ENCODE measurements around the gene BRDT.

BRDT gene

DNA sequence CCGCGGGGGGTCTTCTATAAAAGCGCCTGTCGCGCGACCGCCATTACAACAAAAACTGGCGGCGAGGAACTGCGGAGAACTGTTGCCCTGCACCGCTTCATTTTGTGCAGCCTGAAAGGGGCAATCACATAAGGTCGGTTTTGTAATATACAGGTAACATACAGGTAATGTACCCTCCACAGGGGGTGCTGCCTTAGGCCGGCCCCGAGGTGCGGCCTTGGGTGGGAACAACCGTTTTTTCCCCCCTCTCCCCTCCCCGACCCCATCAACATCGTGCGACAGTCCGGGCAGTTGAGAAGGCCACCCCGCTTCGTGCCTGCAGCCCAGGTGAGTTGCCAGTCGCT is at the start of gene BRDT:
TSS of gene BRDT (plus strand) at position 46 of the 344 bp plus-strand sequence. CDS start 13,354 bp downstream, outside the sequence.
- no peak for DNase-seq (ENCODE audit: low spot score)

DNA sequence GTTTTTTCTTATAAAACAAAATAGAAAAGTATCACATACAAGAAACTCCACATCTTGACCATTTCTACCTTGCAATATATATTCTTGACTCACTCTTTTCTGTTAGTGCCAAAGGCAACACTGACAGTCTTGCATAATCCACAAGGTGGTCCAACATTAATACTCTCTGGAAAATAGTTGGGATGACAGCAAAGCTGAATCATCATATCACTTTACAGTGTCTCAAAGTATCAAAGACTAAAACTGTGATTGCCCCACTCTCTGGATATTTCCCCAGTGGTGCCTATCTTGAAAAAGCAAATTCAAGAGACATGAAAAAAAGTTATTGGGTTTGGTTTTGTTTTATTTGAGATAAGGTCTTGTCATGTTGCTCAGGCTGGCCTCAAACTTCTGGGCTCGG is 48.6 kb upstream of the BRDT start:
- DNase-seq (ENCODE audit: low spot score) = no peak

DNA sequence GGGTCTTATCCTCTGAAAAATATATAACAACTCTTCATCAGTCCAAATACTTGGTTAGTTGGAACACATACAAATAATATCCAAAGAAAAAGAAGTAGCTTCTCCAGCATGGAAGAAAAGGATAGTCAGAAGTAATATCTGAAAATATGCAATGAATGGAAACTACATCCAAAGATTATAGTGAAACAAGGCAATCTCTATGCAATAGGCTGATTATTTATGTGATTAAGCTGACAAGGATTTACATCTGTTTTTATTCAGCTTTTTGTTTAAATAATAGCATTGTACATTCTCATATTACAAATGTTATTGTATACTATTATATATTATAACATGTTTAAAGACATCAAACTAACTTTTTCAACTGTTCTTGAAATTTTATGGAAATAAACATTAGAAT is 48.0 kb upstream of the BRDT start:
- DNase-seq (ENCODE audit: low spot score) = no peak

DNA sequence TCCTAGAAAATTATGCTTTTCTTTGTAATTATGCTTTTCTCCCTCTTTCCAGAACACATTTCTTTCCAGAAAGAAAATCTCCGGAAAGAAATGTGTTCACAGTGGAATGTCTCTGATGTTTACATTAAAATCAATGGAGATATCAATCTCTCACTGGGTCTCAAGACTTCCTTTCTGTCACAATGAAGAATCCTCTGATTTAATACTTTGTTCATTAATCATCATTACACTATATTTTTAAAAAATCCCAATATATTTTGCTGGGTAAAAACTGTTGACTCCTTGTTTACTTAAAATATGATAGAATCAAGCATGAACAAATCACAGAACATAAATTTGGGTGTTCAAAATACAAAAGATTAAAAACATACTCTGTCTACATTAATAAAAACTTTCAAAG is 36.9 kb upstream of the BRDT start:
- no peak for DNase-seq (ENCODE audit: low spot score)

DNA sequence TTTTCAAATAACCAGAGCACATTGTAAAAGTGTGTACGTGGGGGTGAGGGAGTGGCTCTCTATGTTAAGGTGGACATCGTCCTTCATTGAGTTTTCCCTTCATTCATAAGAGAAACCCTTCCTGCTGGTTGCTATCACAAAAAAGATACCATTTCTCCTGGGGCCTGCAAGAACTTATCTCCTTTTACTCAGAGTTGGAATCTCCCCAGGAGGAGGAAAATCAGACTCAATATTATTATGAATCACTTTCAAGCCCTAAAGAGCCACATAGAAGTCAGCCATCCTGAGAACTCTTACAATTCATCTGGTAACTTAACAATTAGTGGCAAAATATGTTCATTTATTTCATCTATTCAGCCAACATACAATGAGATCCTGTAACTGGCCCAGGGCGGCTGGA is 36.2 kb upstream of the BRDT start:
- no peak for DNase-seq (ENCODE audit: low spot score)

DNA sequence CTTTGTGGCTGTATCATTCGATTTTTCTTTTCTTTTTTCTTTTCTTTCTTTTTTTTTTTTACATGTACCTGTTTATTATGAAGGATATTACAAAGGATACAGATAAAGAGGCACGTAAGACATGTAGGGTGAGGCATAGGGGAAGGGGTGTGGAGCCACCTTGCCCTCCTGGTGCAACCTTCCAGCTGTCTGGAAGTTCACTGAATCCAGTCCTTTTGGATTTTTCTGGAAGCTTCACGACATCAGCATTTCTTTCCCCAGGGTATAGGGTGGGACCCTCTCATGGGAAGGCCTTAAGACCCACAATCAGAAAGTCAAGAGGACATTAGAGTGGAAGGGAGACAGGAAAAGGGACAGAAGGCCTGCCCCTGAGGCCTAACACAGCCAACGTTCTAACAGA is 33.2 kb upstream of the BRDT start:
- no peak for DNase-seq (ENCODE audit: low spot score)

DNA sequence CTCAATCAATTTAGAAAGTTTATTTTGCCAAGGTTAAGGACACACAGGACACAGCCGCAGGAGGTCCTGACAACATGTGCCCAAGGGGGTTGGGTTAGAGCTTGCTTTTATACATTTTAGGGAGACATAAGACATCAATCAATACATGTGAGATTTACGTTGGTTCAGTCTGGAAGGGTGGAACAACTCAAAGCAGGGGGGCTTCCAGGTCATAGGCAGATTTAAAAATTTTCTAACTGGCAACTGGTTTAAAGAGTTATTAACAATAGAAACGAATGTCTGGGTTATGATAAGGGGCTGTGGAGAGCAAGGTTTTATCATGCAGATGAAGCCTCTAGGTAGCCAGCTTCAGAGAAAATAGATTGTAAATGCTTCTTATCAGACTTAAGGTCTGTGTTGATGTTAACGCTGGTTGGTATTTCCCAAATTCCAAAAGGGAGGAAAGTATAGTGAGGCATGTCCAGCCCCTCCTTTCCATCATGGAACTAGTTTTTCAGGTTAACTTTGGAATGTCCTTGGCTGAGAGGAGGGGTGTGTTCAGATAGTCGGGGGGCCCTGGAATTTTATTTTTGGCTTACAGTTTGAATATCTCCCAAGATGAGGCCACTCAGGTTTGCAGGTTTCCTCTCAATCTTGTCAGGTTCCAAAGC is 32.3 kb upstream of the BRDT start:
- DNase-seq (ENCODE audit: low spot score) = no peak

DNA sequence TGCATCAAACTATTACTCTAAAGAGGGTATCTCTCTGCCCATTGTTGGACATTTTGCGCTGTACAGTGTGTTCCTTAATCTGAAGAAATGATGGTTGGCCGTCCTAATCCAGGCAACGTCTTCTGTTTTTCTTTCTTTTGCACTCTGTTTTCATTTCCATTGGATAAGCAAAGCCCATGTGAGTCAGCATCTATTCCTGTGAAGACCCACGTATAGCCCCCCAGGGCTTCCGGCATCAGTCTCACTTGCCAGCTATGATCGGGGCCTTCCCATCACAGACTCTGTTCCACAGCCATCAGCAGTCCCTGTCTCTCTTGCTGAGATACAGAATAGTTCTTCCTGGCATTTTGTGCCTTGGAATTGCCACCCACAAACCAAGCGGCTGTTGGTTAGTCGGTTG is 29.2 kb upstream of the BRDT start:
- DNase-seq (ENCODE audit: low spot score) = no peak

DNA sequence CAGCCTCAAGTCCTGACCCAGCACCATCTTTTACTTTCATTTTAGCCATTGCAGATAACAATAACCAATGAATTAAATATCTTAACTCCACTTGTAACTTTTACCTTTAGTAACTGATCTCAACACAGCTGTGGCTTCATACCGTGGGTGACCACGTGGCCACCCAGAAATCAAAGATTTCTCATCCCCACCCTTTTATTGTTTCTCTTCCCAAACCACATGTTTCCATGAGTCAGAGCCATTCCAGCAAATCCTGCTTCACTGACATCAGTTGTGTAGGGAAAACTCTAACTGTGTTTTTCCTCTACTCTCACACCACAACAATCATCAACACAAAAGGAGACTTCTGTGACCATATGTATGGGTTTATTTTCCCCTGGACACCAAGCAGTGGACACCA is 25.1 kb upstream of the BRDT start:
- DNase-seq (ENCODE audit: low spot score) = no peak

DNA sequence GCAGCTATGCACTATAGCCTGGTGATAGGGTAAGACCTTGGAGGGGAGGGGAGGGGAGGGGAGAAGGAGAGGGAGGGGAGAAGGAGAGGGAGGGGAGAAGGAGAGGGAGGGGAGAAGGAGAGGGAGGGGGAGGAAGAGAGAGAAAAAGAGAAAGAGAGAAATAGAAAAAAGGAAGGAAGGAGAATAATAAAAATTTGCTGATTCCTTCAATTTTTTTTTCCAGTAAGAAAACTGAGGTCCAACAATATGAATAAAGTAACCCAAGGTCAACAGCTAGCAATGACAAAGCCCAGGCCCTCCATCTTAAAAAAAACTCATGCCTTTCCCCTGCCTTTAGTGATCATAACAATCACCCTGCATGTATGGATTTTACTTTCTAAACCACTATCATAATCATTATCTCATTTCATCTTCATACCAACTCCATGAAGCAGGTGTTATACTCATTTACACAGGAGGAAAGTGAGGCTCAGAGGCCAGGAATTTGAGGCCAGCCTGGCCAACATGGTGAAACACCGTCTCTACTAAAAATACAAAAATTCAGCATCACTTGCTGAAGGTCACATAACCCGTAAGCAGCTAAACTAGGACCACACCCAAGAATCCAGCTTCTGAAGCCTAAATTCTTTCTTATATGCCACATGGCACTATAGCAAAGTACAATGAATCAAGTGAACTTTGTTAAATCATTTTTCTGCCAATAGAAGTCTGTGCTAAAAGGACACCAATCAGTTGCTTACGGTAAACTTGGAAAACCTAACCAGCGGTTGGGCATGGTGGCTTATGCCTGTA is 23.4 kb upstream of the BRDT start:
- DNase-seq (ENCODE audit: low spot score) = no peak

DNA sequence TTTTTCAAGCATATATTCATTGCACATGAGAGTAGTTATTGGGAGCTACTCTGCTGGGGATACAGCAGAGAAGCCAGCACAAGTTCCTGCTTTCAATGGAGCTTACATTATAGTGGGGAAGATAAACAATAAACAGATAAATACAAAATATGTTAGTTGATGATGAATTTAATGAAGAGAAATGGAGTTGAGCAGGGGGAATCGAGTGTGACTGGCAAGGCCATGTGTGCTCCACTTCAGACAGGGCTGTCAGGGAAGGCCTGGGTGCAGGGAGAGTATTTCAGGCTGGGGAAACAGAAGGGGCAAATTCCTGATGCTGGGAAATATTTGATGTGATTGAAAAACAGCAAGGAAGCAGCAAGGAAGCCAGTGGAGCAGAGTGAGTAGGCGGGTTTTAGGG is 21.2 kb upstream of the BRDT start:
- DNase-seq (ENCODE audit: low spot score) = no peak

DNA sequence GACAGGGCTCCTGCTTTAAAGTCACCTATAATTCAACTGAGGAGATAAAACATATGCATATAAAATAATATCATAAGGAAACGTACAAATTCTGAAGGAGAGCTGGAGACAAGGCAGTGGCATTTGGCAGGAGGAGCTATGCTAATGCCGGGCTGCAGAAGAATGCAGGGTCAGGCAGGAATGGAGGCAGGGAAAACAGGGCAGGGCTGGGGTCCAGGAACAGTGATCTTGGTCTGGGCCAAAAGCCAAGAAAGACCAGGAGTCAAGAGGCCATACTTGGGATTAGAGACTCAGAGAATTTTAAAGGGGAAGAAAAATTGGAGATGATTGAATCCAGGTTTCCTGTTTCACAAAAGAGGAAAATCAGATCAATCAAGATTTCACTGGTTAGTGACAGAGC is 20.0 kb upstream of the BRDT start:
- peak; percentile 67 for DNase-seq (ENCODE audit: low spot score)

DNA sequence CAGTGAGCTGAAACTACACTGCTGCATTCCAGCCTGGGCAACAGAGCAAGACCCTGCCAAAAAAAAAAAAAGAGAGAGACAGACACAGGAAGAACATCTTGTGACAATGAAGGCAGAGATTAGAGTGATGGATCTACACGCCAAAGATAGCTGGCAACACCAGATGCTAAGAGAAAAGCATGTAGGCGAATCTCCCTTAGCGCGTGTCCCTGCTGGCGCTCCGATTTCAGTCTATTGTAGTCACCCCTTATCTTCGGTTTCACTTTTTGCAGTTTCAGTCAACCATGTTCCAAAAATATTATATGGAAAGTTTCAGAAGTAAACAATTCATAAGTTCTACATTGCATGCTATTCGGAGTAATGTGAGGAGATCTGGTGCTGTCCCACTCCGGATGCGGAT is 11.6 kb upstream of the BRDT start:
- DNase-seq (ENCODE audit: low spot score) = no peak

DNA sequence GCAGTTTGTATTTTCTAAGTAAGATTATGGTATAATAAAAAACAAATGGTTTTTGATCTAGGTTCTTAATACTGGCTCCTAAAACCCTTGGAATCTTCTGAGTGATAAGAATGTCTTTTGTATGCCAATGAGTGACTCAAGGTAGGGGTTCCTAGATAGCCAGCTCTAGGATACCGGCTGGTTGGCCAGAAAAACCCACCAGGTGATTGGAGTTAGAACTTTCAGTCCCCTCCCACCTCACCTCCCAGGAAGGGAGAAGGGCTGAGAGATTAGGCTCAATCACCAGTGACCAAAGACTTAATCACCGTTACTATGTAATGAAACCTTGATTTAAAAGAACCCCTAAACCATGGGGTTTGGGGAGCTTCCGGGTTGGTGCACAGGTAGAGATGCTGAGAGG is 8.7 kb upstream of the BRDT start:
- no peak for DNase-seq (ENCODE audit: low spot score)

DNA sequence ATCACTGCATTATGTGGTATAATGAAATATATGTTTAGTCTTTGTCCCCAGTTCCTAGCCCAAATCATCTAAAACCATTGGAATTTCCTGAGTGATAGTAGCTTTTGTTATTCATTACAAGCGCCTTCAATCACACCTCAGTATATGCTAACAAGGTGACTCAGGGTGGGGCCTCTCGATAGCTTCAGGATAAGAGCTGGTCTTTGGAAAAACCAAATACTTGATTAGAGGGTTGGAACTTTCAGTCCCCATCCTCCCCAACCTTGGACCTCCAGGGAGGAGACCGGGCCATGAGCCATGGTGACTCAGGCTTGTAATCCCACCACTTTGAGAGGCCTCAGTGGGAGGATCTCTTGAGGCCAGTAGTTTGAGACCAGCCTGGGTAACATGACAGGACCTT is 5.1 kb upstream of the BRDT start:
- DNase-seq (ENCODE audit: low spot score) = no peak

DNA sequence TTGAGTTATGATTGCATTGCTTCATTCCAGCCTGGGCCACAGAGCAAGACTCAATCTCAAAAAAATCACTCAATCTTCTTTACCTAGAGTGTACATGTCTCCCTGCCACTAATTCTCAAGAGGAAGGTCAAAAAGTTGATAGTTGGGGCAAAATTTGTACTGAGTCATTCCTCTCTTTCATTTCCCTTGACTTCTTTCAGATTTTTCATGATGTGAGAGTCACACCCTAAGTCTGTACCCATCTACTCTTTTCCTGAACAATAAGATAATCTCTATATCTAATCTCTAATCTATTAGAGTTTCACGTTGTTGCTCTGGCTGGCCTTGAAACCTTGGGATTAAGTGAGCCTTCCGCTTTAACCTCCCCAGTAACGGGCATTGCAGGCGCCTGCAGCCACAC is 1.1 kb upstream of the BRDT start:
- DNase-seq (ENCODE audit: low spot score) = no peak

DNA sequence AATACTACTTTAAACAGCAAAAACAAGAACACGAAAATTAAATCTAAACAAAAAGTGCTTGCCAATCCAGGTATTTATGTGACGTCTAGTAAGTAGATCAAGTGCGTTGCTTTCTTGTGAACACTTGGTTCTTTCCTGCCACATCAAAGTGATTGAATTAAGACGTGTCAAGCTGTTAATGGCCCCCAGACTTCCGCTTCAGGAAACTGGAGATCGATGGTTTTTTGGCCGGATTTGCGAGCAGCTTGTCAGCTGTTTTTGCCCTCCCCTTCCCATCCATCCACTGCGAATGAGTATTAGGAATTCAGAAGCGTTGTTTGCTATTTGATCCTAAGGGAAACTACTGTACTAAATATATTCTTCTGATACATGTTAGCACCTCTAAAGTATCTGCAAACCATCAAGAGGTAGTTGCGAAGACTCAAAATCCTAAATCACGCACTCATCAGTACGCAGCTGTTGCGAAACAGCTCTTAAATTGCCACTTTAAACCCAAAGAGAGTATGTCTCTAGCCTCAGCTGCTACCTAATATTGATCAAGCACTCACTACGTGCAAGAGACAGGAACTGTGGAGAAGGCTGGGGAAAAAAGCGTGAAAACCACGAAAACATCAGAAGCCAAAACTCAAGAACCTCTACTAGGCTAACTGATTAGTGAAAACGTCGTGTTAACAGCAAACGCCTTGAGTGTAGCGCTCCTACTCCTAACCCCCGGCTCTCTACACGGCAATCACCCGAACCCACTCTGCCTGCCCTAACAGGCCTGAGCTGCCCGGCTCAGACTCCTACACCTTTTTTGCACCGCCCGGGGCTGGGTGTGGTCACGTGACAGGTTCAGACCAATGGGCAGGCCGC is 473 bp upstream of the BRDT start:
- no peak for DNase-seq (ENCODE audit: low spot score)

DNA sequence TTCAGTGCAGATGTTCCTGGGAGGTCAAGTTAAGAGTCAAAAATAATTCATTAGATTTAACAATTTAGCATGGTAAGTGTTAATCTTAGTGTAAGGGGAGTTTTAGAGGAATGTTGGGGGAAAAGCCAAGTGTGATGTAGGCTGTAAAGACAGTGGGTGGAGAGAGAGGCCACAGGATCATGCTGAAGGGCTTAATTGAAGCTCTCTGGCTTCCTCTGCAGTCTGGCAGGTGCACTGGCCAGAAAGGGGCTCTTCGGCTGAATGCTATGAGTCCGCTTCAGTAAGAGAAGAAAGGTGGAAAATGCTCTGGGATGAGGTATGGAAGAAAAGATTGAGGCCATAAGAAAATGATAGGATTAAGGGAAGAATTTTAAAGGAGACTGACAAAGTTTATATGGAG is 3.0 kb downstream of the BRDT start:
- DNase-seq (ENCODE audit: low spot score) = no peak

DNA sequence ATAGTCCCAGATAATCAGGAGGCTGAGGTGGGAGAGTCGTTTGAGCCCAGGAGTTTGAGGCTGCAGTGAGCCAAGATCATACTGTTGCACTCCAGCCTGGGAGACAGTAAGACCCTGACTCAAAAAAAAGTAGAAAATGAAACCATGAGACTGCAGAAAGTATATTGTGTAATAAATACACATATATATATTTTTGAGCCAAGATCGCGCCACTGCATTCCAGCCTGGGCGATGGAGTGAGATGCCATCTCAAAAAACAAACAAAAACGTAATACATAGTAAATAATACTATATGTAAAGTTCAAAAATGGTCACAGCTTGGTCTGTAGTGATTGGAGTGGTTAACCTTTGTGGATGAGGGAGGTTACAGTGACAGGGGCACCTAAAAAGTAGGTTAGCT is 9.7 kb downstream of the BRDT start:
- DNase-seq (ENCODE audit: low spot score) = no peak

DNA sequence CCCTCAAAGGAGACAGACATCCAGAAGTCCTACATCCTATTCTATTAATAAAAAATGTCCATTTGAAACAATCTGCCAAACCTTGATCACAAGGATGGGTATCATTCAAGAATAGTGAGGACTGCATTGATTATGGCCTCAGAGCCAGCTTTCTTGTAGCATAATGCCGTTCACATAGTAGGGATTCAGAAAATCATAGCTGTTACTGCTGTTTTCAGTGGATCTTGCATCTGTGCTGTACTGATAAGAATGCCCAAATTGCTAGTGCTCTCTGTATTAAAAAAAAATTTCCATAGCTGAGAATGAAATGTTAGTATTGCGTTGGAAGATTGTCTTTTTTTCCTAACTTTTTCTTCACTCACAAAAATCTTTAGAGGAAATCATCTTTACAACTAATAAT is 19.1 kb downstream of the BRDT start:
- DNase-seq (ENCODE audit: low spot score) = no peak

DNA sequence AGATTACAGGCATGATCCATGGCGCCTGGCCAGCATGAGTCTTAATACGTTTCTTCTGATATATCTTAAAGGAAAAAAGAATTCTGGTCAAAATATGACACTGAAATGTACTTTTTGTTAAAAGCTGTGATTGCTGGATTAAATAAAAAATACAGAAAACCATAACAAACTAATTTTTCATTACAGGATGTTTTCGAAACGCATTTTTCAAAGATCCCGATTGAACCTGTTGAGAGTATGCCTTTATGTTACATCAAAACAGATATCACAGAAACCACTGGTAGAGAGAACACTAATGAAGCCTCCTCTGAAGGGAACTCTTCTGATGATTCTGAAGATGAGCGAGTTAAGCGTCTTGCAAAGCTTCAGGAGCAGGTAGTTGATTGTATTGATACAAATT is 30.2 kb downstream of the BRDT start:
- no peak for DNase-seq (ENCODE audit: low spot score)

DNA sequence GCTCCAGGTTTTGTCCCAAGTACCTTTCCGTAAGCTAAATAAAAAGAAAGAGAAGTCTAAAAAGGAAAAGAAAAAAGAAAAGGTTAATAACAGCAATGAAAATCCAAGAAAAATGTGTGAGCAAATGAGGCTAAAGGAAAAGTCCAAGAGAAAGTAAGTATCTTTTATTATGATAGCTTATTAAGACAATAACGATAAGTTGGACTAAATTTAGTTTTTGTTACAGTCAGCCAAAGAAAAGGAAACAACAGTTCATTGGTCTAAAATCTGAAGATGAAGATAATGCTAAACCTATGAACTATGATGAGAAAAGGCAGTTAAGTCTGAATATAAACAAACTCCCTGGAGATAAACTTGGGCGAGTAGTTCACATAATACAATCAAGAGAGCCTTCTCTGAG is 31.5 kb downstream of the BRDT start:
- no peak for DNase-seq (ENCODE audit: low spot score)

DNA sequence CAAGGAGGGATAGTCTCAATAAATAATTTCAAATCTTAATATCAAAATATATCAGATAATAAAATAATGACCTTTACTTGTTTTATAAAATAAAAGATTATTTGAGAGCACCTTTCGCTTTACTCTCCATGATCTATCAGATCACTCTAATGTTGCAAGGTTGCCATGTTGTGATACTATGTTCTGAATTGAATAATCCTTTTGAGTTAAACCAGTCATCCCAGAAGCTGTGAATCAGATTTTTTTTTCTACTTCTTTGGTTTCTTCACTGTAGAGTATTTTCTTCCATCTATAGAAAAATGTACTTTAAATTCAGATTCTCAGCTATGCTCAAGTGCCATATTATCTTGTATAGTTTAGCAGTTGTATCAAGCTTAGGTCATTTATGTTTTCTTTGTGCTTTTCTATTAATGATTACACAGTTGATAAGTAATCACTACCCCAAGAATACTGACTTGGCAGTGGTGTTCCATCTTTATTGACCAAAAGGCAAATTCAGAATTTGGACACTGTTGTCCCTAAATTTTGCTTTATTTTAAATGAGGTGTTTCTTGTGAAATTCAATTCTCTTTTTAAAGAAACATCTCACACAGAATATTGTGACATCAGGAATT is 32.9 kb downstream of the BRDT start:
- no peak for DNase-seq (ENCODE audit: low spot score)

Data from cerebellar cortex (tissue), 1 donor.